ENCODE results near the gene SLC30A1. TPM values are rescaled to one million over a fixed set of nuclear protein-coding genes. Genes with fewer than 3 reads are reported as not detected.

The SLC30A1 gene
- total and polyA plus RNA-seq, 2 of the 8 experiments (the other 6 are each of a cell fraction or from before 2014, with no cell fraction given), result 4.5 to 14.0 TPM

- Histone ChIP-seq H3K79me1 (ENCODE audit: low read depth, low read length) (no peaks in the 10 kb centered on the region), H3K23me2 (ENCODE audit: low read depth, low read length) (no peaks in the 10 kb centered on the region), H3K14ac (ENCODE audit: insufficient read length) (no peak overlapping the region), H3K27me3 (replicated peaks in 1 of 4; ENCODE audit: control insufficient read depth in 3 of 4, extremely low read depth in 1 of 4, insufficient read depth in 3 of 4, low read length in 3 of 4) (no peaks in the 10 kb centered on the region; a peak in 1 of 7 replicates), H3K79me2 (ENCODE audit: control insufficient read depth in 1 of 2, insufficient read depth in 2 of 2, low read length in 2 of 2) (no peaks in the 10 kb centered on the region), H2BK15ac (ENCODE audit: low read length) (no peak overlapping the region), H4K91ac (replicated peaks; ENCODE audit: insufficient read length, low read length) (no peak overlapping the region), H2BK20ac (ENCODE audit: low read length) (no peak overlapping the region), H3K9me3 (ENCODE audit: insufficient read depth in 2 of 2, low read depth in 1 of 2, low read length in 1 of 2) (no peaks in the 10 kb centered on the region), H2AK5ac (ENCODE audit: low read depth, low read length) (no peak overlapping the region), H3K4me2 (ENCODE audit: insufficient read depth in 1 of 2, low read depth in 2 of 2, low read length in 2 of 2) (no peak overlapping the region), H2BK120ac (replicated peaks; ENCODE audit: low read depth, low read length) (no peak overlapping the region), H4K8ac (ENCODE audit: extremely low read depth, insufficient read depth, low read length) (no peak overlapping the region), H3K9ac (replicated peaks in 1 of 4; ENCODE audit: extremely low read depth in 1 of 4, low read depth in 3 of 4, low read length in 3 of 4) (no peak overlapping the region), H2BK5ac (ENCODE audit: low read depth, low read length) (no peak overlapping the region), H3K23ac (ENCODE audit: insufficient read length) (no peak overlapping the region), H2AFZ (ENCODE audit: low read length) (no peak overlapping the region), H3K56ac (replicated peaks; ENCODE audit: insufficient read length, low read depth, low read length) (no peak overlapping the region), H3K4me1 (replicated peaks in 1 of 4; ENCODE audit: control insufficient read depth in 3 of 4, insufficient read depth in 4 of 4, low read length in 3 of 4) (no peaks in the 10 kb centered on the region; a peak in 1 of 7 replicates), H3K36me3 (ENCODE audit: control insufficient read depth in 2 of 4, insufficient read depth in 4 of 4, low read length in 3 of 4) (no peaks in the 10 kb centered on the region), H3K4ac (replicated peaks; ENCODE audit: insufficient read length, low read depth, low read length) (no peak overlapping the region), H4K5ac (ENCODE audit: insufficient read length, low read depth, low read length) (no peak overlapping the region), H2BK12ac (ENCODE audit: low read depth, low read length) (no peak overlapping the region), H3K18ac (ENCODE audit: extremely low read depth, low read length) (no peak overlapping the region), H3K4me3 (ENCODE audit: extremely low read depth in 1 of 4, insufficient read depth in 2 of 4, low read depth in 3 of 4, low read length in 4 of 4) (no peak overlapping the region), H3K27ac (ENCODE audit: low read depth, low read length) (no peak overlapping the region), H4K20me1 (replicated peaks in 1 of 2; ENCODE audit: control insufficient read depth in 1 of 2, insufficient read depth in 2 of 2, low read length in 2 of 2) (no peaks in the 10 kb centered on the region)
- DNase-seq (ENCODE audit: low read depth in 1 of 2, low spot score in 2 of 2) (no peak), FAIRE-seq (no peak)
- WGBS, 2 experiments (ENCODE audit: extremely low coverage in 1 of 2, insufficient coverage in 1 of 2, insufficient read length in 1 of 2, insufficient replicate concordance in 2 of 2, low coverage in 1 of 2, low lambda C conversion rate in 2 of 2, missing lambda C conversion rate in 1 of 2), result 67% methylated on average over 1 of the region's 1 CpG; no CpG with 5 or more reads in 1 of the 2 experiments
- ChIA-PET POLR2A (ENCODE audit: partially characterized antibody) (no interaction called here), CTCF (ENCODE audit: partially characterized antibody) (interaction anchor here (4.5 kb wide), 1 partner anchor 12 kb away, joined by 30 read pairs; no protein-coding TSS in a partner anchor)
- TF ChIP-seq SP4 (IDR thresholded peaks at IDR 0.05; ENCODE audit: low read length), result no peak
- TF ChIP-seq SRF (IDR thresholded peaks at IDR 0.05; ENCODE audit: low read depth, low read length), result no peak
- no peak for TF ChIP-seq RNF2 (IDR thresholded peaks at IDR 0.05; ENCODE audit: borderline replicate concordance, low read depth, low read length, missing control alignments, poor library complexity, severe bottlenecking)
- no peak for TF ChIP-seq YY1 (IDR thresholded peaks at IDR 0.05; ENCODE audit: low read depth, low read length)
- TF ChIP-seq MAFK (IDR thresholded peaks at IDR 0.05; ENCODE audit: low read depth, low read length), result no peak
- no peak for TF ChIP-seq SAP30 (IDR thresholded peaks at IDR 0.05; ENCODE audit: insufficient read depth, insufficient replicate concordance, low read length)
- TF ChIP-seq SIX5 (IDR thresholded peaks at IDR 0.05; ENCODE audit: low read depth, low read length), result no peak
- no peak for TF ChIP-seq CTBP2 (IDR thresholded peaks at IDR 0.05; ENCODE audit: borderline replicate concordance, insufficient read depth, insufficient read length, low read length)
Observed at GRCh38 chr1:211526101-211526500, 52.9 kb downstream of the SLC30A1 start.
